DOHH2 (cell line): ENCODE data around the gene MRTFA.

Source experiments
- H3F3A ChIP-seq: fragments of 200-600 bp; sonication (generic), shearing (Covaris generic); 2 replicates; pipeline ENCODE4 v1.6.0; 2016; ENCODE audit warnings: antibody characterized with exemption, mild to moderate bottlenecking; ENCODE audit not compliant: control insufficient read depth, insufficient read depth
- H3K27ac ChIP-seq: fragments of 200-600 bp; sonication (generic); 2 replicates; pipeline ENCODE4 v1.5.1; 2014; ENCODE audit warnings: low read depth, mild to moderate bottlenecking, low read length, moderate library complexity
- H3K27me3 ChIP-seq: fragments of 200-600 bp; sonication (generic); 2 replicates; pipeline ENCODE4 v1.6.1; 2014; ENCODE audit warnings: mild to moderate bottlenecking, low read length, mixed read lengths; ENCODE audit not compliant: control insufficient read depth
- H3K36me3 ChIP-seq: fragments of 200-600 bp; sonication (generic); 2 replicates; pipeline ENCODE4 v1.6.1; 2014; ENCODE audit warnings: mild to moderate bottlenecking, low read length, moderate library complexity, mixed read lengths; ENCODE audit not compliant: control insufficient read depth
- H3K4me1 ChIP-seq: fragments of 200-600 bp; sonication (generic); 2 replicates; pipeline ENCODE4 v1.6.1; 2014; ENCODE audit warnings: mild to moderate bottlenecking, low read length, mixed read lengths; ENCODE audit not compliant: control insufficient read depth
- H3K4me2 ChIP-seq: fragments of 200-600 bp; sonication (generic); 2 replicates; pipeline ENCODE4 v1.6.0; 2014; ENCODE audit warnings: mild to moderate bottlenecking, low read length, moderate library complexity
- H3K4me3 ChIP-seq: fragments of 200-600 bp; sonication (generic); 2 replicates; pipeline ENCODE4 v1.5.1; 2014; ENCODE audit warnings: mild to moderate bottlenecking, low read length, mixed read lengths
- H3K79me2 ChIP-seq: fragments of 200-600 bp; sonication (generic); 2 replicates; pipeline ENCODE4 v1.6.1; 2014; ENCODE audit warnings: mild to moderate bottlenecking, low read length, mixed read lengths; ENCODE audit not compliant: control insufficient read depth
- H3K9me2 ChIP-seq: fragments of 200-600 bp; sonication (generic); replicated peaks from 2 replicates; pipeline ENCODE4 v1.6.1; 2014; ENCODE audit warnings: mild to moderate bottlenecking, low read length, mixed read lengths; ENCODE audit not compliant: control insufficient read depth
- H3K9me3 ChIP-seq: fragments of 200-600 bp; sonication (generic); 2 replicates; pipeline ENCODE4 v1.6.1; 2014; ENCODE audit warnings: antibody characterized with exemption, low read length, mixed read lengths; ENCODE audit not compliant: control insufficient read depth, insufficient read depth
- H4K20me1 ChIP-seq: fragments of 200-600 bp; sonication (generic); 2 replicates; pipeline ENCODE4 v1.6.0; 2014; ENCODE audit warnings: low read depth, mild to moderate bottlenecking, antibody characterized with exemption, low read length, moderate library complexity; ENCODE audit not compliant: control insufficient read depth, insufficient read depth
- EZH2phosphoT487 ChIP-seq: fragments of 200-600 bp; sonication (generic); IDR thresholded peaks from 2 replicates; pipeline ENCODE4 v1.6.1; 2017; ENCODE audit warnings: borderline replicate concordance, mild to moderate bottlenecking, antibody characterized with exemption, low read length, moderate library complexity, mixed read lengths
- TF ChIP-seq, protein P1 (sequence below): fragments of 200-600 bp; sonication (generic); IDR thresholded peaks from one replicate; pipeline ENCODE4 v1.5.1; 2014; ENCODE audit warnings: antibody characterized with exemption, mild to moderate bottlenecking, low read depth, low read length; ENCODE audit not compliant: poor library complexity, severe bottlenecking

The MRTFA gene

DNA sequence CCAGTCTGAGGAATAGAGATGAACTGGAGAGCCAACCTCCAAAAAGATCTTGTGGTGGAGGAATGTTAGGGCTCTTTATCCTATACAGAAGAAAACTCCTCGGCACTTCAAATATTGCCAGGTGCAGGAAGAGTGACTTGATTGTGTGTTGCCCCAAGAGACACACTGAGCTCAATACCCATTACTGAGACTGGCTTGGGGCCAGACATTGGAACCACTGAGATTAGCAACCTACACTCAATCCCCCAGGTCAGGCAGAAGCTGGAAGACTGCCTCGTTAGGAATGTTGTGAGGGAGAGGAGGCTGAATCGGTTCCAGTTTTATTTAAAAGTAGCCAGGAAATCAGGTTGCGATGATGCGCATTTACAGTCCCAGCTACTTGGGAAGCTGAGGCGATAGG, 268.5 kb downstream of the MRTFA start:
- peaks cover 34% of the 10 kb centered on the region for H3K4me1 ChIP-seq
- no peak overlapping the region for H3K4me3 ChIP-seq
- H3K4me2 ChIP-seq: no peak overlapping the region
- no peak overlapping the region for H3K27ac ChIP-seq
- no peaks in the 10 kb centered on the region for H3K27me3 ChIP-seq
- no peaks in the 10 kb centered on the region for H3K9me3 ChIP-seq
- no peaks in the 10 kb centered on the region for H3K9me2 ChIP-seq
- H4K20me1 ChIP-seq: no peaks in the 10 kb centered on the region
- peaks cover 34% of the 10 kb centered on the region for H3F3A ChIP-seq
- H3K36me3 ChIP-seq: peaks cover 72% of the 10 kb centered on the region
- no peak for TF ChIP-seq EZH2phosphoT487
- TF ChIP-seq, protein P1, sequence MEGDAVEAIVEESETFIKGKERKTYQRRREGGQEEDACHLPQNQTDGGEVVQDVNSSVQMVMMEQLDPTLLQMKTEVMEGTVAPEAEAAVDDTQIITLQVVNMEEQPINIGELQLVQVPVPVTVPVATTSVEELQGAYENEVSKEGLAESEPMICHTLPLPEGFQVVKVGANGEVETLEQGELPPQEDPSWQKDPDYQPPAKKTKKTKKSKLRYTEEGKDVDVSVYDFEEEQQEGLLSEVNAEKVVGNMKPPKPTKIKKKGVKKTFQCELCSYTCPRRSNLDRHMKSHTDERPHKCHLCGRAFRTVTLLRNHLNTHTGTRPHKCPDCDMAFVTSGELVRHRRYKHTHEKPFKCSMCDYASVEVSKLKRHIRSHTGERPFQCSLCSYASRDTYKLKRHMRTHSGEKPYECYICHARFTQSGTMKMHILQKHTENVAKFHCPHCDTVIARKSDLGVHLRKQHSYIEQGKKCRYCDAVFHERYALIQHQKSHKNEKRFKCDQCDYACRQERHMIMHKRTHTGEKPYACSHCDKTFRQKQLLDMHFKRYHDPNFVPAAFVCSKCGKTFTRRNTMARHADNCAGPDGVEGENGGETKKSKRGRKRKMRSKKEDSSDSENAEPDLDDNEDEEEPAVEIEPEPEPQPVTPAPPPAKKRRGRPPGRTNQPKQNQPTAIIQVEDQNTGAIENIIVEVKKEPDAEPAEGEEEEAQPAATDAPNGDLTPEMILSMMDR: no peak
- H3K79me2 ChIP-seq: peaks cover 26% of the 10 kb centered on the region

GRCh38 chr22:40367342-40367741, 269.2 kb downstream of the MRTFA start:
- no peaks in the 10 kb centered on the region for H3K9me2 ChIP-seq
- H3K36me3 ChIP-seq: peaks cover 72% of the 10 kb centered on the region
- H3K9me3 ChIP-seq: no peaks in the 10 kb centered on the region
- H3K79me2 ChIP-seq: peaks cover 19% of the 10 kb centered on the region
- no peak overlapping the region for H3K4me3 ChIP-seq
- no peak overlapping the region for H3K27ac ChIP-seq
- H3K4me1 ChIP-seq: peaks cover 27% of the 10 kb centered on the region
- no peaks in the 10 kb centered on the region for H4K20me1 ChIP-seq
- no peak for TF ChIP-seq EZH2phosphoT487
- TF ChIP-seq, protein P1: no peak
- no peaks in the 10 kb centered on the region for H3K27me3 ChIP-seq
- no peak overlapping the region for H3K4me2 ChIP-seq
- peaks cover 34% of the 10 kb centered on the region for H3F3A ChIP-seq

GRCh38 chr22:40366068-40366467, 270.5 kb downstream of the MRTFA start:
- H3F3A ChIP-seq: peaks cover 34% of the 10 kb centered on the region
- TF ChIP-seq, protein P1: no peak
- TF ChIP-seq EZH2phosphoT487: no peak
- H3K9me2 ChIP-seq: no peaks in the 10 kb centered on the region
- H3K4me2 ChIP-seq: no peak overlapping the region
- H3K9me3 ChIP-seq: no peaks in the 10 kb centered on the region
- H3K4me3 ChIP-seq: no peak overlapping the region
- peaks cover 82% of the 10 kb centered on the region for H3K36me3 ChIP-seq
- peaks cover 6% of the 10 kb centered on the region for H3K79me2 ChIP-seq
- peaks cover 18% of the 10 kb centered on the region for H3K4me1 ChIP-seq
- H3K27ac ChIP-seq: no peak overlapping the region
- H4K20me1 ChIP-seq: no peaks in the 10 kb centered on the region
- no peaks in the 10 kb centered on the region for H3K27me3 ChIP-seq
